AG09309 (cell line): ENCODE data around the gene IDH2.

Source experiments
- DNase-seq: peaks from one replicate; pipeline ENCODE4 v3.0.0-alpha.2; 2010; ENCODE audit warnings: low read depth
- H3K4me3 ChIP-seq: 2 replicates; pipeline ENCODE4 v1.5.1; 2011; ENCODE audit warnings: mild to moderate bottlenecking, low read depth, low read length, moderate library complexity; ENCODE audit not compliant: control insufficient read depth
- CTCF ChIP-seq: IDR thresholded peaks from 2 replicates; pipeline ENCODE4 v1.5.1; 2011; ENCODE audit warnings: mild to moderate bottlenecking, low read depth, low read length, inconsistent platforms; ENCODE audit not compliant: insufficient read depth, control insufficient read depth; ENCODE audit errors: missing control alignments

Gene IDH2

GRCh38 chr15:90035840-90036230 is 66.4 kb downstream of the IDH2 start:
- H3K4me3 ChIP-seq, result no peak overlapping the region
- no peak for DNase-seq
- TF ChIP-seq CTCF, result no peak

- DNase-seq, result no peak
- no peak for TF ChIP-seq CTCF
- H3K4me3 ChIP-seq, result no peak overlapping the region
Observed at GRCh38 chr15:90035095-90035839, 67.0 kb downstream of the IDH2 start.

GRCh38 chr15:90033448-90033847 is 68.8 kb downstream of the IDH2 start:
- TF ChIP-seq CTCF, result no peak
- H3K4me3 ChIP-seq, result no peak overlapping the region
- DNase-seq, result no peak
